Measurements from ENCODE around the gene KLF16.

The KLF16 gene

DNA sequence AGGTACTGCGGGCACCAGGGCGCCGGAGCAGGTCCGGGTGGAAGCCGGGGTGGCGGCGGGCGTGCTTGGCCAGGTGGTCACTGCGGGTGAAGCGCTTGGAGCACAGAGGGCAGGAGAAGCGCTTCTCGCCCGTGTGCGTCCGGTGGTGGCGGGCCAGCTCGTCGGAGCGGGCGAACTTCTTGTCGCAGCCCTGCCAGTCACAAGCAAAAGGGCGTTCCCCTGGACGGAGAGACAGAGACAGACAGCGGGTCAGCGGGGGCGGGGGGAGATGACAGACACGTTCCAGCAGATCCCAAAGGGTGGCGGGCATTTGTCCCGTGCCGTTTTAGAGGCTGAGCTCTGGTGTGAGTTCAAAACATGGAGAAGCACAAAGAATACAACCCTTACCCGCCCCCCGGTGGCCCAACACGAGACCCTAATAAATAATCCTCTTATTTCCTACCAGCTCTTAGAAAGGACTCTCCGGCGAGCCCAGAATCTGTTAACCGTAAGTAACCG is 8.8 kb downstream of the KLF16 start:
- H3K27ac ChIP-seq = no peak overlapping the region; the same call in 1 of the 2 replicates
- no peak for TF ChIP-seq CTCF (conservative IDR thresholded peaks at IDR 0.05)

- TF ChIP-seq CTCF (conservative IDR thresholded peaks at IDR 0.05) = no peak
- peak overlapping the region; percentile 26; the same call in 1 of the 2 replicates for H3K27ac ChIP-seq
Observed at GRCh38 chr19:1854039-1854541, 9.3 kb downstream of the KLF16 start.

DNA sequence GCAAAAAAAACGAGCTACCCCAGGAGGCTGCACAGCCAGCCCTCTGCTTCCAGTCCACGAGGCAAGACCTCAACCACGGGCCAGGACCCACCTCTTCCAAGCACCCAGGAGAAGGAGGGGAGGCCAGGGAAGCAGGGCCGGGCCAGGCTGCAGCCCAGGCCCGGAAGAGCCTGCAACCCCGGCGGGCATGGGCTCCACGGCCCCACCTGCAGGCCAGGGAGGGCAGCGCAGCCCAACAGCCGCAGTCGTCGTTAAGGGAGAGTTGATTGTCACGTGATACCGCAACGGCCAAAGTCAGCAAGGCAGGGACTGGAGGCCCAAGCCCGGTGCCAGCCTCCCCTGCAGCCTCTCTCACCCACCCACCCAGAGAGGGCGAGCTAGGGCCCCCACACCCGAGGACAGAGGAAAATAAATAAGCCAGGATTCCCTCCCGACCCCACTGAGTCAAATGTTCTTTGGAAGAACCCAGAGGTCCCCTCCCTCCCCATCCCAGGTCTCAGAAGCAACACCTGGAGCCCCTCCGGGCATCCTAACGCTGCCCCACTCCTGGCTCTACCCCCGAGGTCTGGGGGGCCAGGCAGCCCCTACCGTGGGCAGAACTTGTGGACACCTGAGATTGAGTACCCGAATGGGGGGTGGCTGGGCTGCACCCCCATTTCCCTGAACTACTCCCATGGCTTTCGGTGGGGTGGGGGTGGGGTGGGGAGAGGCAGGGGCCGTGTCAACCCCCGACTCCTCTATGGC is 9.9 kb downstream of the KLF16 start:
- H3K27ac ChIP-seq = peak overlapping the region; percentile 26; the same call in 1 of the 2 replicates

DNA sequence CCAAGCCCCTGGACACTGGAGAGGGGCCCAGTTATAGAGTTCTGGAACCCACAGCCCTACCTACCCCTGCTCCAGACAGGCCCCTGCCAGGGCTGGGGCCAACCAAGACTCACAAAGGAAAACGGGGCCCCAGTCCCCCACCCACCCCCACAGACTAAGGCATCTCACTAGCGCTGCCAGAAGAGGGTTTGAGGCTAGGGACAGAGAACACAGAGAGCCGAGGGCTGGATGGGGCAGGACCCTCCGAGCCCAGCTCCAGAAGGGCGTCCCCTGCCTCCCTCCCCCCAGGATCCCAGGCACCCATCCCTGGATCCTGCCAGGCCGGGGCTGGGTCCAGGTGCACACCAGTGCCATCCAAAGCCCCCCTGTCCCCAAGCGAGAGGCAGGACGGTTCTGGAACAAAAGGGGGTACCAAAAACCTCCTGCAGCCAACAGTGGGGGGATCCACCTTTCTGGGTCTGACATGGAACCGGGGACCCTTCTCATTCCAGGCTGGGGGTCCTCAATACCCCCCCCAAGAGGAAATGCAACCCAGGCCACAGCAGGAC is 10.7 kb downstream of the KLF16 start:
- H3K27ac ChIP-seq = no peak overlapping the region
- no peak for TF ChIP-seq CTCF (conservative IDR thresholded peaks at IDR 0.05)

More for the DNA sequence above, 9.9 kb downstream of the KLF16 start:
- peak; percentile 93 for TF ChIP-seq CTCF (conservative IDR thresholded peaks at IDR 0.05)

DNA sequence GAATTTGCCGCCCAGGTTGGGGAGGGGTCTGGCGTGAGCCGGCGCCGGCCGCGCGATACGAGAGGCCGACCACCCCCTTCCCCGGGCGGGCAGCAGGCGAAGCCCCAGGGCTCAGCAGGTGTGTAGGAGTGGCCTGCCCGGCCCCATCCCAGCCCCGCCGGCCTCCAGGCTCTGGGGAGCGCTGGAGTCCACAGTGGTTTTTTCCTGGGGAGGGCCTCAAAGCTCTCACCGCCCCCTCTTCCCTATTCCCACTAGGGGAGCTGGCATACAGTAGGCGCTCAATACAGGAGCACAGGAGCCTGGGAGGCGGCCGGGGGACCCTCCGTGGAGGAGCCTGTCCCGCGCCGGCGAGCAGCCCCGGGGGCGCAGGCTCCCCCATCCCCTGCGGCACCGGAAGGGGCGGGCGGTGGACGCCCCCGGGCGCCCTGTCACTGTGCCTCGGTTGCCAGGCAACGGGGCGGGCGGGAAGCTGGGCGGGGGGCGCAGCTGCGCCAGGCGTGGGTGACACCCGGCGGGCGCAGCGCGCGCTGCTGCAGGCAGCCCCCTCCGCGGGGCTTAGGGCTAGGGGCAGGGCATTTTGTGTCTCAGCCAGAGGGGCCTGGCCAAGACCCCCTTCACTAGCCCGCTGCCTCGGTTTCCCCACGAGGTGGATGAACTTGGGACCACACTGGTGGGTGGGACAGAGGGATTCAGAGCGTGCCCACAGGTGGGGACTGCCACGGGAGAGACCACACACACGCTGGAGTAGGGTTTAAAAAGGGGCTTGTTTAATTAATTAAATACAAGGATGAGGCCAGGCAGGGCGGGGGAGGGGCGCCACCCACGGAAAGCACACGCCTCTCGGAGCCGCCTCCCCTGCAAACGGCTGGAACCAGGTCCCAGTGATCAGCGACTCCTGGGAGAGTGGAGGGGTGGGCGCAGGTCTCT is 11.5 kb downstream of the KLF16 start:
- H3K27ac ChIP-seq = no peak overlapping the region
- TF ChIP-seq CTCF (conservative IDR thresholded peaks at IDR 0.05) = no peak

DNA sequence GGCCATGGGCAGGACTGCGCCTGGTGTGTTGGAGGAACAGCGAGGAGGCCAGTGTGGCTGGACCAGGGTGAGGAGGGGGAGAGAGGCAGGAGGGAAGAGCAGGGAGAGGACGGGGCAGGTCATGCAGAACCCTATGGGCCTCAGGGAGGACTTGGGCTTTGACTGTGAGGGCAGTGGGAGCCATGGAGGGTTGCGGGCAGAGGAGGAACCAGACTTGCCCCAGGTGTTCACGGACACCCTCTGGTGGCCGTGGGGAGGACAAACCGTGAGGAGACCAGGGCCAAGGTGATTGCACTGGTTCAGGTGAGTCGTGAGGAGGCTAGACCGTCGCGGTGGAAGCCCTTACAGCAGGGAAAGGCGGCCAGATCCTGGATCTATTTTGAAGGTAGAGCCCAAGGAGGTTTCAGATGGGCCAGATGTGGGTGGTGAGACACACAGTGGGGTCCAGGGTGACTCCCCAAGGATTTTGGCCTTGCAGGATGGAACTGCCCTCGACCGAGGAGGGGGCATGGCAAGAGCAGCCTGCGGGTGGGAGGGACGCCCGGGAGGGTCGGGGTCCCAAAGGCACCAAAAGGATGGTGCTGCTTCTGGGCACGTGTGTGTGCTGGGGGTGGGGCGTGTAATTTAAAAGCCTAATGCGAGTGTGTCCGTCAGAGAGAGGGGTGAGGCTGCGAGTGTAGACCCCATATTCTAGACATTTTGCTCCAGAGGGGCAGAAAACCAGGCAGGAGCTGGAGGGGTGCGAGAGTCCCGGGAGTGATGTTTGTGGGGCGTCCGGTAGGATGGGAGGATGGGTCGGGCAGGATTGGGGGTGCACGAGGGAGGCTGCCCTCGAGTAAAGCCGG is 12.3 kb downstream of the KLF16 start:
- peak; percentile 21; the same call in 1 of the 2 replicates for TF ChIP-seq CTCF (conservative IDR thresholded peaks at IDR 0.05)
- no peak overlapping the region for H3K27ac ChIP-seq

Data from VCaP (cell line).